HG02759 (cell line): ENCODE measurements around the gene PNMA6E.

ENCODE experiments used
- ATAC-seq: cut with Tn5 transposase; IDR thresholded peaks from one replicate; pipeline ENCODE4 v1.9.1; 2021; ENCODE audit warnings: mild to moderate bottlenecking, moderate library complexity; ENCODE audit not compliant: unreplicated experiment

PNMA6E gene

DNA sequence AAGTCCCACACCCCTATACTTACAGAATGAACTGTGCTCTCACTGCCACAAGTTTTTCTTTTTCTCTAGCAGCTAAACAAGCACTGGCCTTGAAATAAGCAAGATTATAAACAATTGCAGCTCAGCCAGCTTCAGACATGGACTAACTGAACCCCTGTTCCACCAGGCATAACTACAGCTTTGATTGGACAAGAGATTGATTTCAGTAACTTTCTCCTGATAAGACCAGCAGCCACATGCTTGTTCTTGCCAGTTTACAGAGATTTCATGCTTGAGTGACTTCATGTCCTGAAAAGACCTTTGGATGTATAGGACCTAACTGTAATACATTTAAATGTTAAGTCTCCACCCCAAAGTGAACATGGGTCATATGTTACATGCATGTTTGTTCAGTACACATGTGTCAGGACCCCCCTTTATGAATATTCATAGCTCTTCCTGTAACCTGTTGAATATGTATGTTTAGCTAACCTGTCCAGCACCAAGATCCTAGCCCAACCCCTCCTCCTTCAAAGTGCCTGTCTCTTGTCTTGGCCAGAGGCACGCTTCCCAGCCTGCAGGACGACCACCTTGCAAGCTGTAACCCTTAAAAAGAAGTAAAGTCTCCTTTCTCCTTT is 39.3 kb downstream of the PNMA6E start:
- no peak for ATAC-seq

- no peak for ATAC-seq
Measured at GRCh38 chrX:153357877-153358276, 43.3 kb downstream of the PNMA6E start.

DNA sequence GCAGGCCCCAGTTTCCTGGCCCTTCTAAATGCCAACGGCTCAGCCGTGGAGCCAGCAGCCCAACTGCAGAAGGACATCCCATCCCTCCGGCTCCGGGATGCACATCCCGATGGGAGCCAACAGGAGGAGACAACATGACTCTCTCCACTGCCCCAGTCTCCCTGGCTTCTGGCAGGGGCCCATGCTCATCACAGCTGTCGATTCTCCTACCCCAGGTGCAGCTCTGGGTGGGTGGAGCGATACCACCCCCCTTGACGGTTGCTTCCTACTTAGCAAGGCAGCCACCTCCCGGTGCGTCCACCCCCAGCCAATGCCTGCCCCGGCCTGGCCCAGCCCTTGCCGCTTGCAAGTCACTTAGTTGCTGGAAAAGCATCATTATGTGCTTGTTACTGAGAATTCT is 47.7 kb downstream of the PNMA6E start:
- no peak for ATAC-seq

DNA sequence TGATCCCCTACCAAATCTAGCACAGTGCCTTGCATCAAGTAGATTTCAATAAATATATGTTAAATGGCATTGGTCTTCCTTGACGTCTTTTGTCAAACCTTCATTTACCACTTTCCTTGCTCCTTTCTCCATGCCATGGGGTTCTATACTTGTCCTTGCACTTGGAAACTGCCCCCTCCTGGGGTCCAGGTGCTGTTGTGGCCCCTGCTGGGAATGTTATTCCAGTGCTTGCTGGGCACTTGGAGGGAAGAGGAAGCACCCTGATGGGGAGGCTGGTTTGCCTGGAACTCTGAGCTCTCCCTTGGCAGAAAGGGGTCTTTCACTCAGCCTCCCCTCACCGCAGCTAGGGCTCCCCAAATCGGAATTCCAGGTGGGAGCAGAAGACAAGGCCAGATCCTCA is 48.3 kb downstream of the PNMA6E start:
- no peak for ATAC-seq

DNA sequence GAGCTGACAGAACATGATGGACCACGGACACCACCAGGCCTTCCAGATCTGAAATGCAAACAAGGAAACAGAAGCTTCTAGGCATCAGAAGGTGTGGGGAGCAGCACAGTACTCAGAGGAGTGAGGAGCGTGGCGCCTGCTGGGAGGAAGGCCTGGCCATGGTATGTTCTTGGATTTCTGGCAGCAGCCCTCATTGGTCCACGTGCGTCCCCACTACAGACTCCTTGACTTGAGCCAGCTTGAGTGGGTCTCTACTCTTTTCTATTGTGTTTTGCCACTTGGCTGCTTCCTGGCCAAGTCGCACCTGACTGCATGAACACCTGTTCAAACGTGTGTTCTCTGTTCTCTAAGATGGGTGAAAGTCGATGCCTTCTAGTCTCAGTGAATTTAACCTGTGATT is 49.2 kb downstream of the PNMA6E start:
- no peak for ATAC-seq

GRCh38 chrX:153349952-153350351 is 51.2 kb downstream of the PNMA6E start:
- no peak for ATAC-seq

DNA sequence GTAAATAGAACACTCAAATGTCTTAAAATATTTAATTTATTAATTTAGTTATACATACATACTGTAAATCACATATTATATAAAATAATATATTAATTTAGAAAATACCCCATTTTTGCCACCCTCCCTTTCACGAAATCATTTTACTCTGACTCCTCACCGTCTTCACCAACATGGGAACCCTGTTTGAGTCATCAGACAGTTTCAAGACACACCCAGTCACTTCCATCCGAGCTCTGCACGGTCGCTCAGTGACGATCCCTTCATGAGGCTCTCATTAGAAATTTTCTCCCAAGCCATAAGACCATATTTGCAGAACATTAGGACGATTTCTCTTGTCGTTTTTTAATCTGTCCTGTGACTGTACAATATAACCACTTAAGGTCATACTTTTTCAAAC is 52.7 kb downstream of the PNMA6E start:
- no peak for ATAC-seq

GRCh38 chrX:153347530-153347929 is 53.6 kb downstream of the PNMA6E start:
- ATAC-seq = no peak
